ENCODE results near the gene RFX4.

Gene RFX4

DNA sequence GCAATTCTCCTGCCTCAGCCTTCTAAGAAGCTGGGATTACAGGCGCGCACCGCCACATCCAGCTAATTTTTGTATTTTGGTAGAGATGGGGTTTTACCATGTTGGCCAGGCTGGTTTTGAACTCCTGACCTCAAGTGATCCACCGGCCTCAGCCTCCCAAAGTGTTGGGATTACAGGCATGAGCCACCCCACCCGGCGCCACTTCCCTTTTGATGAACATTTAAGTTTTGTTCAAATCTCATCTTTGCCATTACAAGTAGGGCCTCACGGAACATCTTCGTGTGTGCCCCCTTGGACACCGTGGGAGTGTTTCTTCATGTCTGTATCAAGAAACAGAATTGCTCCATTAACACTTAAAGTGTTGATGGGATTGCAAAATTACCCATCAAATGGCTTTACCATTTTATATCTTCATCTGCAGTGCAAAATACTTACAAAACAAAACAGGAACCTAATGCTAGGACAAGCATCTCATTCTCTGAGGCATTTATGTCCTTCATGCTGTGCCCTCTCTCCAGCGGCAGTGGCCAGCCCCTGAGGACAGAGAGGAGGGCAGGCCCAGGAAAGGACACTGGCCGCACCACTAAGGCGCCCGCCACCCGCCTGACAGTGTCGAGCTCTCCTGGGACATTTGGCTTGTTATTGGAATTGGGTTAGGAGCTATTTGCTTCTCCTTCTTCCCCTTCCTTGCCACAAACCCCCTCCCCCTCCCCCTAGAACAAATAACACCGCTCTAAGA lies 61.7 kb downstream of the RFX4 start:
- no peak for DNase-seq (ENCODE audit: low read depth in 1 of 2, low spot score in 1 of 2)
- H3K27ac ChIP-seq (replicated peaks): no peak overlapping the region
- H3K27me3 ChIP-seq (ENCODE audit: insufficient read depth, poor library complexity, severe bottlenecking): no peaks in the 10 kb centered on the region
- TF ChIP-seq, protein P1, sequence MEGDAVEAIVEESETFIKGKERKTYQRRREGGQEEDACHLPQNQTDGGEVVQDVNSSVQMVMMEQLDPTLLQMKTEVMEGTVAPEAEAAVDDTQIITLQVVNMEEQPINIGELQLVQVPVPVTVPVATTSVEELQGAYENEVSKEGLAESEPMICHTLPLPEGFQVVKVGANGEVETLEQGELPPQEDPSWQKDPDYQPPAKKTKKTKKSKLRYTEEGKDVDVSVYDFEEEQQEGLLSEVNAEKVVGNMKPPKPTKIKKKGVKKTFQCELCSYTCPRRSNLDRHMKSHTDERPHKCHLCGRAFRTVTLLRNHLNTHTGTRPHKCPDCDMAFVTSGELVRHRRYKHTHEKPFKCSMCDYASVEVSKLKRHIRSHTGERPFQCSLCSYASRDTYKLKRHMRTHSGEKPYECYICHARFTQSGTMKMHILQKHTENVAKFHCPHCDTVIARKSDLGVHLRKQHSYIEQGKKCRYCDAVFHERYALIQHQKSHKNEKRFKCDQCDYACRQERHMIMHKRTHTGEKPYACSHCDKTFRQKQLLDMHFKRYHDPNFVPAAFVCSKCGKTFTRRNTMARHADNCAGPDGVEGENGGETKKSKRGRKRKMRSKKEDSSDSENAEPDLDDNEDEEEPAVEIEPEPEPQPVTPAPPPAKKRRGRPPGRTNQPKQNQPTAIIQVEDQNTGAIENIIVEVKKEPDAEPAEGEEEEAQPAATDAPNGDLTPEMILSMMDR (IDR thresholded peaks at IDR 0.05; ENCODE audit: insufficient read depth, low read length): no peak
- TF ChIP-seq, protein P2, sequence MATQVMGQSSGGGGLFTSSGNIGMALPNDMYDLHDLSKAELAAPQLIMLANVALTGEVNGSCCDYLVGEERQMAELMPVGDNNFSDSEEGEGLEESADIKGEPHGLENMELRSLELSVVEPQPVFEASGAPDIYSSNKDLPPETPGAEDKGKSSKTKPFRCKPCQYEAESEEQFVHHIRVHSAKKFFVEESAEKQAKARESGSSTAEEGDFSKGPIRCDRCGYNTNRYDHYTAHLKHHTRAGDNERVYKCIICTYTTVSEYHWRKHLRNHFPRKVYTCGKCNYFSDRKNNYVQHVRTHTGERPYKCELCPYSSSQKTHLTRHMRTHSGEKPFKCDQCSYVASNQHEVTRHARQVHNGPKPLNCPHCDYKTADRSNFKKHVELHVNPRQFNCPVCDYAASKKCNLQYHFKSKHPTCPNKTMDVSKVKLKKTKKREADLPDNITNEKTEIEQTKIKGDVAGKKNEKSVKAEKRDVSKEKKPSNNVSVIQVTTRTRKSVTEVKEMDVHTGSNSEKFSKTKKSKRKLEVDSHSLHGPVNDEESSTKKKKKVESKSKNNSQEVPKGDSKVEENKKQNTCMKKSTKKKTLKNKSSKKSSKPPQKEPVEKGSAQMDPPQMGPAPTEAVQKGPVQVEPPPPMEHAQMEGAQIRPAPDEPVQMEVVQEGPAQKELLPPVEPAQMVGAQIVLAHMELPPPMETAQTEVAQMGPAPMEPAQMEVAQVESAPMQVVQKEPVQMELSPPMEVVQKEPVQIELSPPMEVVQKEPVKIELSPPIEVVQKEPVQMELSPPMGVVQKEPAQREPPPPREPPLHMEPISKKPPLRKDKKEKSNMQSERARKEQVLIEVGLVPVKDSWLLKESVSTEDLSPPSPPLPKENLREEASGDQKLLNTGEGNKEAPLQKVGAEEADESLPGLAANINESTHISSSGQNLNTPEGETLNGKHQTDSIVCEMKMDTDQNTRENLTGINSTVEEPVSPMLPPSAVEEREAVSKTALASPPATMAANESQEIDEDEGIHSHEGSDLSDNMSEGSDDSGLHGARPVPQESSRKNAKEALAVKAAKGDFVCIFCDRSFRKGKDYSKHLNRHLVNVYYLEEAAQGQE (IDR thresholded peaks at IDR 0.05; ENCODE audit: insufficient replicate concordance, low read depth): no peak
- no peak for TF ChIP-seq GABPA (IDR thresholded peaks at IDR 0.05; ENCODE audit: low read depth)
- no peak for TF ChIP-seq POLR2AphosphoS5 (IDR thresholded peaks at IDR 0.05; ENCODE audit: low read depth)
- TF ChIP-seq SPI1 (IDR thresholded peaks at IDR 0.05; ENCODE audit: borderline replicate concordance, low read depth): no peak
- H3K4me3 ChIP-seq (replicated peaks; ENCODE audit: insufficient read depth, low read length): no peak overlapping the region

GRCh38 chr12:106645074-106645421 lies 62.2 kb downstream of the RFX4 start:
- no peak for DNase-seq (ENCODE audit: low read depth in 1 of 2, low spot score in 1 of 2)
- TF ChIP-seq, protein P2 (IDR thresholded peaks at IDR 0.05; ENCODE audit: insufficient replicate concordance, low read depth): no peak
- TF ChIP-seq, protein P1 (IDR thresholded peaks at IDR 0.05; ENCODE audit: insufficient read depth, low read length): no peak
- TF ChIP-seq SPI1 (IDR thresholded peaks at IDR 0.05; ENCODE audit: borderline replicate concordance, low read depth): no peak
- no peak for TF ChIP-seq POLR2AphosphoS5 (IDR thresholded peaks at IDR 0.05; ENCODE audit: low read depth)
- TF ChIP-seq GABPA (IDR thresholded peaks at IDR 0.05; ENCODE audit: low read depth): no peak
- H3K4me3 ChIP-seq (replicated peaks; ENCODE audit: insufficient read depth, low read length): no peak overlapping the region
- no peak overlapping the region for H3K27ac ChIP-seq (replicated peaks)
- H3K27me3 ChIP-seq (ENCODE audit: insufficient read depth, poor library complexity, severe bottlenecking): no peaks in the 10 kb centered on the region

- TF ChIP-seq, protein P1 (IDR thresholded peaks at IDR 0.05; ENCODE audit: insufficient read depth, low read length): no peak
- TF ChIP-seq, protein P2 (IDR thresholded peaks at IDR 0.05; ENCODE audit: insufficient replicate concordance, low read depth): no peak
- TF ChIP-seq POLR2AphosphoS5 (IDR thresholded peaks at IDR 0.05; ENCODE audit: low read depth) (no peak), GABPA (IDR thresholded peaks at IDR 0.05; ENCODE audit: low read depth) (no peak), SPI1 (IDR thresholded peaks at IDR 0.05; ENCODE audit: borderline replicate concordance, low read depth) (no peak)
- H3K4me3 ChIP-seq (replicated peaks; ENCODE audit: insufficient read depth, low read length): no peak overlapping the region
- no peak overlapping the region for H3K27ac ChIP-seq (replicated peaks)
- H3K27me3 ChIP-seq (ENCODE audit: insufficient read depth, poor library complexity, severe bottlenecking): no peaks in the 10 kb centered on the region
- DNase-seq (ENCODE audit: low read depth in 1 of 2, low spot score in 1 of 2): no peak
These were observed 62.9 kb downstream of the RFX4 start for GRCh38 chr12:106645465-106646330.

Data from HL-60 (cell line).